Skeletal muscle satellite cell (primary cell): ENCODE results near the gene TSR3.

Experiments
- H3K27me3 ChIP-seq: 2 replicates; pipeline ENCODE4 v1.7.0; 2013; ENCODE audit warnings: low read length; ENCODE audit not compliant: control insufficient read depth, insufficient read depth
- H3K36me3 ChIP-seq: 2 replicates; pipeline ENCODE4 v1.7.0; 2013; ENCODE audit warnings: mild to moderate bottlenecking, control low read depth, low read length; ENCODE audit not compliant: insufficient read depth
- H3K4me1 ChIP-seq: 2 replicates; pipeline ENCODE4 v1.7.0; 2013; ENCODE audit warnings: low read length; ENCODE audit not compliant: control insufficient read depth, insufficient read depth
- H3K4me2 ChIP-seq: 2 replicates; pipeline ENCODE4 v1.7.0; 2013; ENCODE audit warnings: mild to moderate bottlenecking, low read length
- H3K4me3 ChIP-seq: 2 replicates; pipeline ENCODE4 v1.7.0; 2013; ENCODE audit warnings: low read length
- H3K9ac ChIP-seq: 2 replicates; pipeline ENCODE4 v1.7.0; 2013; ENCODE audit warnings: mild to moderate bottlenecking, low read depth, low read length, moderate library complexity
- H3K9me3 ChIP-seq: replicated peaks from 2 replicates; pipeline ENCODE4 v1.7.0; 2013; ENCODE audit warnings: mild to moderate bottlenecking, control low read depth, low read length

Gene TSR3

DNA sequence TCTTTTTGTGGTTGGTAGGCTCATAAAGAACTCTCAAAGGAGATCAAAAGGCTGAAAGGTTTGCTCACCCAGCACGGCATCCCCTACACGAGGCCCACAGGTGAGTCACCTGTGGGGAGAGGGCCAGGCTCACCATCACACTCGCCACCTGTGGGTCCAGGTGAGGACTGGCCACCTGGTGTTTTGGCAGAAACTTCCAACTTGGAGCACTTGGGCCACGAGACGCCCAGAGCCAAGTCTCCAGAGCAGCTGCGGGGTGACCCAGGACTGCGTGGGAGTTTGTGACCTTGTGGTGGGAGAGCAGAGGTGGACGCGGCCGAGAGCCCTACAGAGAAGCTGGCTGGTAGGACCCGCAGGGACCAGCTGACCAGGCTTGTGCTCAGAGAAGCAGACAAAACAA, 11.1 kb upstream of the TSR3 start:
- peaks cover 50% of the 10 kb centered on the region for H3K36me3 ChIP-seq
- H3K27me3 ChIP-seq, result no peaks in the 10 kb centered on the region
- no peaks in the 10 kb centered on the region for H3K9me3 ChIP-seq
- no peak overlapping the region for H3K4me3 ChIP-seq
- no peak overlapping the region for H3K4me2 ChIP-seq
- H3K4me1 ChIP-seq, result peaks cover 8% of the 10 kb centered on the region
- H3K9ac ChIP-seq, result no peak overlapping the region

DNA sequence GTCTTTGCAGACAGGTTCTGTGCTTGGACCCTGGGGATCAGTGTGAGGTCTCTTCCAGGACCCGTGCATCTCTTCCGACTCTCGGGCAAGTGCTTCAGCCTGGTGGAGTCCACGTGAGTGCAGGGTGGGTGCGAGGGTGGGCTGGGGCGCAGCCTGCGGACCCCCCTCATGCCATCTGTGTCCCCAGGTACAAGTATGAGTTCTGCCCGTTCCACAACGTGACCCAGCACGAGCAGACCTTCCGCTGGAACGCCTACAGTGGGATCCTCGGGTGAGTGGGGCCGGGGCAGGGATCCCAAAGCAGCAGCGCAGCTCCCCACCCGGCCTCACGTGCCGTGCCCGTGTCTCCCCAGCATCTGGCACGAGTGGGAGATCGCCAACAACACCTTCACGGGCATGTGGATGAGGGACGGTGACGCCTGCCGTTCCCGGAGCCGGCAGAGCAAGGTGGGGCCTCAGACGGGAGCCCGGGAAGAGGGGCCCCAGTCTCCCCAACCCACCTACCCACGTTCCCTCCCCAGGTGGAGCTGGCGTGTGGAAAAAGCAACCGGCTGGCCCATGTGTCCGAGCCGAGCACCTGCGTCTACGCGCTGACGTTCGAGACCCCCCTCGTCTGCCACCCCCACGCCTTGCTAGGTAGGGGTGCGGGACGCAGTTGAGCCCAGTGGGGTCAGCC, 10.1 kb upstream of the TSR3 start:
- H3K27me3 ChIP-seq, result no peaks in the 10 kb centered on the region
- H3K4me3 ChIP-seq, result no peak overlapping the region
- H3K4me1 ChIP-seq, result peaks cover 9% of the 10 kb centered on the region
- peaks cover 50% of the 10 kb centered on the region for H3K36me3 ChIP-seq
- no peaks in the 10 kb centered on the region for H3K9me3 ChIP-seq
- H3K9ac ChIP-seq, result no peak overlapping the region
- H3K4me2 ChIP-seq, result no peak overlapping the region

DNA sequence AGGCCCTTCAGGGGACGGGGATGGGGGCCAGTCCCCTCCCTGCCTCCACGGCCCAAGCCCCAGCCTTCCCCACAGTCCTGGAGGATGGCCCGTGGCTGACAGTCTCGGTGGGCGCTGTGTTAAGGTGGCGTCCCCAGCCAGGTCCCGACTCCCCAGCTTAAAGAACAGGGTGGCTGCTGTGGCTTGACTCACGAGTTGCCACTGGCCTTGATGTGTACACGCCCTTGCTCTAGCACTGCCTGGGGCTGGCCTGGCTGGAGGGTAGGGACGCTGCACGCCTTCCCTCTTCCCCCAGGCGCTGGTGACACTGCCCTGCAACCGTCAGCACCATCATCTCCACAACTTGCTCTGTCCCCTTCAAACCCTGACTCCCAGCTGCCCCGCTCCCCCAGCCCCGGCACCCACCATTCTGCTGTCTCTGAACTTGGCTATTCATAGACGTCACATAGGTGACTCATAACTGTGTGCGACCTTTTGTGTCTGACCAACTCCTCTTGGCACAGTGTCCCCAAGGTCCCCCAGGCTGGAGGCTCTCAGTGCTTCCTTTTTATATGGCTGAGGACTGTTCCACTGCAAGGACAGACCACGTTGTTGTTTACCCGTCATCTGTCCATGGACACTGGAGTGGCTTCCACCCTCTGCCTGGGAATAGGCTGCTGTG, 6.4 kb upstream of the TSR3 start:
- H3K9me3 ChIP-seq, result no peaks in the 10 kb centered on the region
- H3K9ac ChIP-seq, result no peak overlapping the region
- no peak overlapping the region for H3K4me2 ChIP-seq
- peaks cover 17% of the 10 kb centered on the region for H3K36me3 ChIP-seq
- H3K27me3 ChIP-seq, result no peaks in the 10 kb centered on the region
- H3K4me1 ChIP-seq, result peaks cover 12% of the 10 kb centered on the region
- no peak overlapping the region for H3K4me3 ChIP-seq

DNA sequence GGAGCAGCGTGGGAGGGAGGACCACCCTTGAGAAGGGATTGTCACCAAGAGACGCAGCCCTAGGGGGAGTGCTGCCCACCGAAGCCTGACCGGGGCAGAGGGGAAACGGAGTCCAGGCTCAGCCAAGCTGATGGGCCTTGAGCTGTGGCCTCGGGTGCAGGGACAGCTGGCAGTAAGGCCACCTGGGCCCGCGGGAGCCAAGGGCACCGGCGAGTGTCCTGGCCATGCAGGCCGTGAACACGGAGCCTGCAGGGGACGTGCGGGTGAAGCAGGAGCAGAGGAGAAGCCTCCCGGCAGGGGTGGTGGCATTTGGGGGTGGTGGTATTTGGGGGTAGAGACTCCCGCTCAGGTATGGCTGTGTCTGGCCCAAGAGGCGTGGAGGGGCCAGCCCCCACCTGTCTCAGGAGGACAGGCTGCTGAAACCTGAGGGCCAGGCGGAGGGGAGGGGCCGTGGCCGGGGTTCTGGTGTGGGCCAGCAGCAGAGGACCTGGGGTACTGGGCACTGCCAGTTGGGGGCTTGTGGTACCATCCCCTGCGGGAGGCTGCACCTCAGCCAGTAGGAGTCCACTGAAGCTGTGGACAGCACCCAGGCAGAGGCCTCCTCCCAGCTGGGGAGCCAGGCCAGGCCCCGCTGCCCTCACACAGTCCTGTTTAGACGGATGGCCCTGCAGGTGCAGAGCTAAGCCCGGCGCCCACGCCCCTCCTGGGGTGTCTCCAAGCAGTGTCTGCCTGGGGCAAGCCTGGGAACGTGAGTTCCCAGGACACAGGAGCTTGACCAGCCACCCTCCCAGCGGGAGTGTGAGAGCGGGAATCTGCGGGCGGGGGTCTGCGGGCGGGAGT, 4.6 kb upstream of the TSR3 start:
- Histone ChIP-seq H3K4me1 (peaks cover 15% of the 10 kb centered on the region), H3K36me3 (peaks cover 4% of the 10 kb centered on the region), H3K9me3 (no peaks in the 10 kb centered on the region), H3K4me2 (no peak overlapping the region), H3K9ac (no peak overlapping the region), H3K27me3 (no peaks in the 10 kb centered on the region), H3K4me3 (no peak overlapping the region)

DNA sequence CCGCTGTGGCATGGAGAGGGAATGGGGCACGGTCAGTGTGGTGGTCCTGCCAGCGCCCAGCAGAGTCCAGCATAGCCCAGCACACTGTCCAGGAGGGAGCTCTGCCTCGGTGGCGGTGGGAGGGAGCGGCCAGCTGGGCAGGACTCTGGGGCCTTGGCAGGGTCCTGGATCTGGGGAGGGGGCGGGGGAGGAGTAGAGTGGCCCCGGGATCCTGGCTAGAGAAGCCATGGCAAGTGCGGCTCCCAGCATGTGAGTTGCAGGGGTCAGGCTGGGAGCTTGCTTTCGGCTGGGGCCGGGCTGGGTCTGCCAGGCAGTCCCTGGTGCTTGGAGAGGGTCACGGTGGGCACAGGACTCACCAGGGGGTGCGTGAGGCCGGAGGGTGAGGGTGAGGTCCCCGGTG, 3.9 kb upstream of the TSR3 start:
- H3K4me3 ChIP-seq, result no peak overlapping the region
- no peaks in the 10 kb centered on the region for H3K27me3 ChIP-seq
- peaks cover under 1% of the 10 kb centered on the region for H3K36me3 ChIP-seq
- no peak overlapping the region for H3K9ac ChIP-seq
- H3K9me3 ChIP-seq, result no peaks in the 10 kb centered on the region
- H3K4me2 ChIP-seq, result no peak overlapping the region
- H3K4me1 ChIP-seq, result peaks cover 20% of the 10 kb centered on the region

DNA sequence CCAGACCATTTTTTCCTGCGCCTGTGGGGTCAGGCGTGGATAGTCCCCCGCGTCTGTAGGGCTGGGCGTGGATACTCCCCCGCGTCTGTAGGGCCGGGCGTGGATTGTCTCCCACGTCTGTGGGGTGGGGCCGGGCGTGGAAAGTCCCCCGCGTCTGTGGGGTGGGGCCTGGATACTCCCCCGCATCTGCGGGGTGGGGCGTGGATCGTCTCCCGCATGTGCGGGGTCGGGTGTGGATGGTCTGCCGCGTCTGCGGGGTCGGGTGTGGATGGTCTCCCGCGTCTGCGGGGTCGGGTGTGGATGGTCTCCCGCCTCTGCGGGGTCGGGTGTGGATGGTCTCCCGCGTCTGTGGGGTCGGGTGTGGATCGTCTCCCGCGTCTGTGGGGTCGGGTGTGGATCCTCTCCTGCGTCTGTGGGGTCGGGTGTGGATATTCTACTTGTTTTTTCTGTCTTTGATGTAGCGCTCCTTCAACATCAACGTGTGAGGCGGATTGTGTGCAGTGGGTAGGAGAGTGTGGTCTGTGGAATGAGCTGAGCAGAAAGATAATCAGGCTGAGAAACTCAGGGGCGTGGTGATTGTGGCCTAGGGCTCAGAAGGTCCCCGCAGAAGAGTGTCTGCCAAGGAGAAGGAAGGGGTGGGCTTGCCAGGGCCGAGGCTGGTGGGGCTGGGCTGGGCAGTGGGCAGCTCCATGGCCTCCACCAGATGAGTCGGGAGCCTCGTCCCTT, 3.3 kb upstream of the TSR3 start:
- Histone ChIP-seq H3K9ac (no peak overlapping the region), H3K4me2 (no peak overlapping the region), H3K9me3 (no peaks in the 10 kb centered on the region), H3K27me3 (no peaks in the 10 kb centered on the region), H3K4me1 (peaks cover 24% of the 10 kb centered on the region), H3K36me3 (peaks cover 5% of the 10 kb centered on the region), H3K4me3 (no peak overlapping the region)

DNA sequence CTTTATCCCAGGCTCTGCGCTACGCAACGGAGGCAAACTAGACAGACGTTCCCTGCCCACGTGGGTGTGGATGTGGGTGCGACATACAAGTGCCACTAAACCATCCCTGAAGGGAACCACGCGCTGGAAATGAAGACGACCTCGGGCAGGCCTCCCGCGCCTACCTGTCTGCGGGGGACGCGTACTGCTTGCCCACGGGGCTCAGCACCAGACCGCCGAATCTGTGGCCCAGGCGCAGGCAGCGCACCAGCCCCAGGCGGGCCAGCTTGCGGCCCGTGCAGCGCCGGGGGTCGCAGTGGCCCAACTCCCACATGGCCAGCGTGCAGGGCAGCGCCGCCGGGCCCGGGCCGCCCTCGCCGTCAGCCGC, 480 bp downstream of the TSR3 start:
- Histone ChIP-seq H3K9ac (peak overlapping the region; percentile 91), H3K4me3 (peak overlapping the region; percentile 90), H3K27me3 (no peaks in the 10 kb centered on the region), H3K4me2 (peak overlapping the region; percentile 84), H3K36me3 (peaks cover 14% of the 10 kb centered on the region), H3K9me3 (no peaks in the 10 kb centered on the region), H3K4me1 (peaks cover 15% of the 10 kb centered on the region)

DNA sequence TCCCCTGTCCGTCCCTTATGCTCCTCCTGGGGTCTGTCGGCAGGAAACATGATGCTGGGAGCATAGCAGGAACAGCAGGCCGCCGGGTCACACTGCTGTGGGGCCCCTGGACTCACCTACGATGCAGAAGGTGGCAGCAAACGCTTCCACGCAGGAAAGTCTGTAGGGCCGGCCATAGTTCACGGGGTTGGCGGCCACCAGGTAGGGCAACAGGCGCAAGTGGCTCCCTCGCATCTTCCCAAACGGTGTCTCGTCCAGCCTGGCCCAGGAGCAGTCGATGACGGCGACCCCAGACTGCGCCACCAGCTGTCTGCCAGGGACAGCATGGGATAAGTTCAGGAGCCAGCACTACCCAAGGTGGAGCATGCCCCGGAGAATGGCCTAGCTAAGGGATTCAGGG, 987 bp downstream of the TSR3 start:
- peaks cover 15% of the 10 kb centered on the region for H3K4me1 ChIP-seq
- H3K9me3 ChIP-seq, result no peaks in the 10 kb centered on the region
- H3K4me2 ChIP-seq, result peak overlapping the region; percentile 84
- peak overlapping the region; percentile 90 for H3K4me3 ChIP-seq
- H3K9ac ChIP-seq, result peak overlapping the region; percentile 91
- H3K27me3 ChIP-seq, result no peaks in the 10 kb centered on the region
- H3K36me3 ChIP-seq, result peaks cover 14% of the 10 kb centered on the region

DNA sequence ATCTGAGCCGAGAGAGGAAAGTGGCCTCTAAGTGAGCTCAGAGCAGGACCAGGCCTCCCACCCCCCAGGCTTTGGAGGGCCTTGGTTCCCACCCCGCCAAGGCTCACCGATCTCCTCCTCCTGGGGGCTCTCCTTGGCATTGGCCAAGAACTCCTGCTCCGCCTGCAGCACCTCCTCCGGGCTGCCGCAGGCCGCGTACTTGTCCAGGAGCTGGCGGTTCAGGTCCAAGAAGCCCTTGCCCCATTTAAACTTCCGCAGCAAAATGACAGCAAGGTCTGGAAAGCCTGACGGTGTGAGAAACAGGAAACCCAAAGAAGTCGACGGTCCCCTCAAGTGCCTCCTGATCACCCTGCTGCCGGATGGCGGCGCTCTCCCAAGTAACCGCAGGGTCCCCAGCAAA, 1.7 kb downstream of the TSR3 start:
- no peaks in the 10 kb centered on the region for H3K27me3 ChIP-seq
- peak overlapping the region; percentile 84 for H3K4me2 ChIP-seq
- H3K9me3 ChIP-seq, result no peaks in the 10 kb centered on the region
- H3K9ac ChIP-seq, result no peak overlapping the region
- peaks cover 14% of the 10 kb centered on the region for H3K36me3 ChIP-seq
- H3K4me1 ChIP-seq, result peaks cover 15% of the 10 kb centered on the region
- H3K4me3 ChIP-seq, result no peak overlapping the region

DNA sequence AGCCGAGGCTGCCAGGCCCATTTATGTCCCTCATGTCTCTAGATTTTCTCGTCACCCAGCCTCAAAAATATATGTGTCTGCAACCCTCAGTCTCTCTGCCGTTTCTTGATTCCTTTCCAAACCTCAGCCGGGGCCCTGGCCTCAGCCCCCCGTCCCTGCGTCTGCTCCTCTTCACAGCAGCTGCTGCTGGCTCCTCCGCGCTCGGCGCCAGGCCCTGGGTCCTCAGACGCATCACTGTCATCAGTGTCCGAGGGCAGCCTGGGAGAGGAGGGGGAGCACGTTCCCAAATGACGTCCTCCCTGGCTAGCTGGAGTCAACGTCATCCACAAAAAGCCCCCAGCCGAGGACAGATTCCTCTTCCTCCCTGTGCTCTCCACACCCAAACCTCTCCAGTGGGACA, 2.3 kb downstream of the TSR3 start:
- peaks cover 15% of the 10 kb centered on the region for H3K4me1 ChIP-seq

DNA sequence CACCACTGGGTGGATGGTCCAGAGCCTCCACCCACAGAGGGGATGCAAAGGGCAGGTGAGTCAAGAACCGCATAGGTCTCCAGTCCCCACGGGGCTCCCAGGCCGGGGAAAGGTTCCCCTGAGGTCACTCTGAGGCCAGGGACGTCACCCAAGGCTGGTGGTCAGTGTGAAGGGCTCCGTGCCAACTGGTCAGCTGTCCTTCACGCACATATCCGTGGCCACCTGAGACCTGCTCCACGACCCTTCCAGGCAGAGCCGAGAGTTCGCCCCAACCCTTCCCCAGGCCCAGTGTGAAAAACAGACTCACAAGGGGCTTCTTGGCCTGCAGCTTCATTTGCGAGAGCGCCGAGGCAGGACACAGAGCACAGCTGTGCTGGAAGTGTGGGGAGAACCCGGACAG, 2.8 kb downstream of the TSR3 start:
- no peak overlapping the region for H3K4me3 ChIP-seq
- peaks cover 7% of the 10 kb centered on the region for H3K27me3 ChIP-seq
- H3K36me3 ChIP-seq, result peaks cover 14% of the 10 kb centered on the region
- H3K9ac ChIP-seq, result no peak overlapping the region
- no peaks in the 10 kb centered on the region for H3K9me3 ChIP-seq
- H3K4me1 ChIP-seq, result peaks cover 19% of the 10 kb centered on the region
- H3K4me2 ChIP-seq, result no peak overlapping the region

More for the DNA sequence above, 2.3 kb downstream of the TSR3 start:
- H3K4me3 ChIP-seq, result no peak overlapping the region
- H3K9me3 ChIP-seq, result no peaks in the 10 kb centered on the region
- H3K36me3 ChIP-seq, result peaks cover 14% of the 10 kb centered on the region
- no peak overlapping the region for H3K9ac ChIP-seq
- peaks cover 5% of the 10 kb centered on the region for H3K27me3 ChIP-seq
- no peak overlapping the region for H3K4me2 ChIP-seq
